Measurements from ENCODE around the gene CCL24.

- TF ChIP-seq, protein P1, sequence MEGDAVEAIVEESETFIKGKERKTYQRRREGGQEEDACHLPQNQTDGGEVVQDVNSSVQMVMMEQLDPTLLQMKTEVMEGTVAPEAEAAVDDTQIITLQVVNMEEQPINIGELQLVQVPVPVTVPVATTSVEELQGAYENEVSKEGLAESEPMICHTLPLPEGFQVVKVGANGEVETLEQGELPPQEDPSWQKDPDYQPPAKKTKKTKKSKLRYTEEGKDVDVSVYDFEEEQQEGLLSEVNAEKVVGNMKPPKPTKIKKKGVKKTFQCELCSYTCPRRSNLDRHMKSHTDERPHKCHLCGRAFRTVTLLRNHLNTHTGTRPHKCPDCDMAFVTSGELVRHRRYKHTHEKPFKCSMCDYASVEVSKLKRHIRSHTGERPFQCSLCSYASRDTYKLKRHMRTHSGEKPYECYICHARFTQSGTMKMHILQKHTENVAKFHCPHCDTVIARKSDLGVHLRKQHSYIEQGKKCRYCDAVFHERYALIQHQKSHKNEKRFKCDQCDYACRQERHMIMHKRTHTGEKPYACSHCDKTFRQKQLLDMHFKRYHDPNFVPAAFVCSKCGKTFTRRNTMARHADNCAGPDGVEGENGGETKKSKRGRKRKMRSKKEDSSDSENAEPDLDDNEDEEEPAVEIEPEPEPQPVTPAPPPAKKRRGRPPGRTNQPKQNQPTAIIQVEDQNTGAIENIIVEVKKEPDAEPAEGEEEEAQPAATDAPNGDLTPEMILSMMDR (IDR thresholded peaks at IDR 0.05; ENCODE audit: insufficient read depth, low read depth, low read length) = no peak
- TF ChIP-seq EZH2 (IDR thresholded peaks at IDR 0.05; ENCODE audit: insufficient read depth, low read length) = no peak
These were observed 9.7 kb upstream of the CCL24 start for GRCh38 chr7:75823198-75823910.

All from astrocyte (in vitro differentiated cells and primary cell).